ENCODE data around the gene TMEM151B. TPM values are rescaled to one million over a fixed set of nuclear protein-coding genes. Genes with fewer than 3 reads are reported as not detected.
A peak's percentile ranks its signal among the peaks of the same experiment; 100 is the strongest.

Gene TMEM151B
- total and polyA plus RNA-seq, 2 donors from 2014 or later: not detected

- DNase-seq (no peak), FAIRE-seq (no peak)
- H3K4me3 ChIP-seq (ENCODE audit: low read length in 3 of 3): no peak overlapping the region
- H3K4me1 ChIP-seq (ENCODE audit: control insufficient read depth in 2 of 3, insufficient read depth in 2 of 3, low read depth in 1 of 3, low read length in 3 of 3): peaks cover 2 to 29% (median 22%) of the 10 kb centered on the region in 3 donors
- no peak for TF ChIP-seq CTCF (IDR thresholded peaks at IDR 0.05; ENCODE audit: borderline replicate concordance, extremely low read depth, insufficient read depth)
- intact Hi-C loops (cut with DNase I): no loop called here
- no peaks in the 10 kb centered on the region for H3K9me3 ChIP-seq (ENCODE audit: control insufficient read depth in 2 of 3, insufficient read depth in 1 of 3, low read length in 3 of 3)
- no peak overlapping the region for H3K9ac ChIP-seq (ENCODE audit: low read length in 3 of 3)
- H3K36me3 ChIP-seq (ENCODE audit: control insufficient read depth in 2 of 3, insufficient read depth in 3 of 3, low read length in 3 of 3): no peaks in the 10 kb centered on the region
- H3K27ac ChIP-seq (ENCODE audit: low read depth in 2 of 2, low read length in 2 of 2): no peak overlapping the region
- peaks cover 12% of the 10 kb centered on the region for H3K27me3 ChIP-seq (ENCODE audit: control insufficient read depth, insufficient read depth, low read length)
These were observed 3.9 kb upstream of the TMEM151B start for GRCh38 chr6:44266347-44266746.

- Histone ChIP-seq H3K27ac (ENCODE audit: low read depth in 2 of 2, low read length in 2 of 2) (no peak overlapping the region), H3K27me3 (ENCODE audit: control insufficient read depth, insufficient read depth, low read length) (peaks cover 12% of the 10 kb centered on the region), H3K4me1 (ENCODE audit: control insufficient read depth in 2 of 3, insufficient read depth in 2 of 3, low read depth in 1 of 3, low read length in 3 of 3) (peaks cover 2 to 25% (median 22%) of the 10 kb centered on the region in 3 donors), H3K4me3 (ENCODE audit: low read length in 3 of 3) (no peak overlapping the region), H3K9me3 (ENCODE audit: control insufficient read depth in 2 of 3, insufficient read depth in 1 of 3, low read length in 3 of 3) (no peaks in the 10 kb centered on the region), H3K9ac (ENCODE audit: low read length in 3 of 3) (no peak overlapping the region), H3K36me3 (ENCODE audit: control insufficient read depth in 2 of 3, insufficient read depth in 3 of 3, low read length in 3 of 3) (no peaks in the 10 kb centered on the region)
- TF ChIP-seq CTCF (IDR thresholded peaks at IDR 0.05; ENCODE audit: borderline replicate concordance, extremely low read depth, insufficient read depth): no peak
- FAIRE-seq (no peak), DNase-seq (no peak)
- intact Hi-C loops (cut with DNase I): no loop called here
These were observed 3.0 kb upstream of the TMEM151B start for GRCh38 chr6:44267252-44267651.

- intact Hi-C loops (cut with DNase I): no loop called here
- Histone ChIP-seq H3K4me1 (ENCODE audit: control insufficient read depth in 2 of 3, insufficient read depth in 2 of 3, low read depth in 1 of 3, low read length in 3 of 3) (peaks cover 2 to 16% (median 16%) of the 10 kb centered on the region in 3 donors), H3K9me3 (ENCODE audit: control insufficient read depth in 2 of 3, insufficient read depth in 1 of 3, low read length in 3 of 3) (no peaks in the 10 kb centered on the region), H3K27ac (ENCODE audit: low read depth in 2 of 2, low read length in 2 of 2) (no peak overlapping the region), H3K36me3 (ENCODE audit: control insufficient read depth in 2 of 3, insufficient read depth in 3 of 3, low read length in 3 of 3) (no peaks in the 10 kb centered on the region), H3K9ac (ENCODE audit: low read length in 3 of 3) (no peak overlapping the region), H3K27me3 (ENCODE audit: control insufficient read depth, insufficient read depth, low read length) (peaks cover 12% of the 10 kb centered on the region), H3K4me3 (ENCODE audit: low read length in 3 of 3) (no peak overlapping the region)
- DNase-seq (peak in 4 of 5 donors; percentile 78 to 83 (median 79)), FAIRE-seq (no peak)
- TF ChIP-seq CTCF (IDR thresholded peaks at IDR 0.05; ENCODE audit: borderline replicate concordance, extremely low read depth, insufficient read depth): peak; percentile 93
These were observed 2.1 kb upstream of the TMEM151B start for GRCh38 chr6:44268095-44268628.

All from kidney (tissue), 14 donors.